Activated T-helper 1 cell treated with anti-CD3 and anti-CD28 coated beads, Interleukin-12 subunit alpha, Interleukin-12 subunit beta, Interleukin-2, Interleukin-4 antibody, amounts not matched to agents 30 ng/mL and 10 ng/mL and 1 ng/mL, durations not matched to agents 14 hours and 24 hours and 36 hours (primary cell): ENCODE results near the gene PTN. TPM values are rescaled to one million over a fixed set of nuclear protein-coding genes. Genes with fewer than 3 reads are reported as not detected.
"Not testable (repeated sequence)": the region's sequence is repeated elsewhere in the genome, so short reads cannot be mapped to it uniquely, and the experiment has no call there.

Source experiments
- DNase-seq: peaks from one replicate; pipeline ENCODE4 v3.0.0; 2021; ENCODE audit warnings: low spot score
- H3K27ac Mint-ChIP-seq: one replicate; pipeline ENCODE4 v1.8.0; 2021; ENCODE audit warnings: mild to moderate bottlenecking, mixed read lengths
- H3K27me3 Mint-ChIP-seq: one replicate; pipeline ENCODE4 v1.8.0; 2022; ENCODE audit warnings: mild to moderate bottlenecking, moderate library complexity, mixed read lengths; ENCODE audit not compliant: insufficient read depth
- H3K36me3 Mint-ChIP-seq: one replicate; pipeline ENCODE4 v1.8.0; 2021; ENCODE audit warnings: low read depth, mixed read lengths
- H3K4me1 Mint-ChIP-seq: one replicate; pipeline ENCODE4 v1.8.0; 2021; ENCODE audit warnings: low read depth, mixed read lengths
- H3K4me3 Mint-ChIP-seq: one replicate; pipeline ENCODE4 v1.8.0; 2021; ENCODE audit warnings: mild to moderate bottlenecking, moderate library complexity, mixed read lengths
- H3K9me3 Mint-ChIP-seq: one replicate; pipeline ENCODE4 v1.8.0; 2021; ENCODE audit warnings: mixed read lengths
- intact Hi-C: fragments of 100-400 bp; cut with micrococcal nuclease; formaldehyde crosslinking; loops from one replicate; pipeline ENCODE4 v1.15.1; 2024
- total RNA-seq: library from RNA; stranded (reverse); gene quantifications from 2 replicates; pipeline ENCODE4 v1.2.3, GENCODE V29; 2022

Gene PTN
- total RNA-seq, 1 donor from 2014 or later: not detected

- Mint-ChIP-seq H3K4me3 (no peak overlapping the region), H3K36me3 (no peaks in the 10 kb centered on the region), H3K27ac (no peak overlapping the region), H3K9me3 (no peaks in the 10 kb centered on the region), H3K27me3 (no peaks in the 10 kb centered on the region), H3K4me1 (no peaks in the 10 kb centered on the region)
- intact Hi-C loops: no loop called here
- DNase-seq: no peak
Observed at GRCh38 chr7:137241655-137242360, 101.7 kb downstream of the PTN start.

GRCh38 chr7:137239186-137239585 lies 104.3 kb downstream of the PTN start:
- H3K27ac Mint-ChIP-seq: not testable (repeated sequence)

GRCh38 chr7:137235434-137235833 lies 108.1 kb downstream of the PTN start:
- DNase-seq: no peak
- Mint-ChIP-seq H3K27ac (no peak overlapping the region), H3K4me1 (no peaks in the 10 kb centered on the region), H3K27me3 (no peaks in the 10 kb centered on the region), H3K9me3 (peaks cover 8% of the 10 kb centered on the region), H3K4me3 (no peak overlapping the region), H3K36me3 (no peaks in the 10 kb centered on the region)
- intact Hi-C loops: no loop called here

More at GRCh38 chr7:137239186-137239585, 104.3 kb downstream of the PTN start:
- H3K4me3 Mint-ChIP-seq, intact Hi-C loops, H3K9me3 Mint-ChIP-seq, H3K36me3 Mint-ChIP-seq, H3K27me3 Mint-ChIP-seq, DNase-seq, H3K4me1 Mint-ChIP-seq: not testable (repeated sequence)

- H3K27ac Mint-ChIP-seq: no peak overlapping the region
- intact Hi-C loops: no loop called here
- H3K9me3 Mint-ChIP-seq: peaks cover 10% of the 10 kb centered on the region
- no peaks in the 10 kb centered on the region for H3K36me3 Mint-ChIP-seq
- H3K4me1 Mint-ChIP-seq: no peaks in the 10 kb centered on the region
- no peak for DNase-seq
- no peak overlapping the region for H3K4me3 Mint-ChIP-seq
- H3K27me3 Mint-ChIP-seq: no peaks in the 10 kb centered on the region
Observed at GRCh38 chr7:137231167-137231566, 112.4 kb downstream of the PTN start.

DNA sequence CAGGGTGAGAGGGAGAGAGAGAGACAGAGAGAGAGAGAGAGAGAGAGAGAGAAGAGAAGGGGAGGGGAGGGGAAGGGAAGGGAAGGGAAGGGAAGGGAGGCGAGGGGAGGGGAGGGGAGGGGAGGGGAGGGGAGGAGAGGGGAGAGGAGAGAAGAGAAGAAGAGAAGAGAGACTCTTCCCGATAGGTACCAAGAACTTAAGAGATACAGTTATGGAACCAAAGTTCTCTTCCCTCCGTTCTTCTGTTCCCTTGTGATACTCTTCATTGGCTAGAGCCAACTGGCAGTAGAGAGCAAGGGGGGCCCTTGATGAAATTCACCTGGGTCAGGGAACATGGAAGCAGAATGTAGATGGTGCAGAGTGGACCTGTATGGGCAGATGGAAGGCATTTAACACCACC lies 122.1 kb downstream of the PTN start:
- Mint-ChIP-seq H3K9me3 (peaks cover 13% of the 10 kb centered on the region), H3K4me1 (no peaks in the 10 kb centered on the region), H3K36me3 (no peaks in the 10 kb centered on the region), H3K27me3 (no peaks in the 10 kb centered on the region), H3K27ac (no peak overlapping the region), H3K4me3 (no peak overlapping the region)
- DNase-seq: no peak
- intact Hi-C loops: no loop called here

- H3K4me1 Mint-ChIP-seq: no peaks in the 10 kb centered on the region
- no peaks in the 10 kb centered on the region for H3K27me3 Mint-ChIP-seq
- no peak overlapping the region for H3K27ac Mint-ChIP-seq
- H3K9me3 Mint-ChIP-seq: peaks cover 18% of the 10 kb centered on the region
- intact Hi-C loops: no loop called here
- no peak overlapping the region for H3K4me3 Mint-ChIP-seq
- DNase-seq: no peak
- H3K36me3 Mint-ChIP-seq: no peaks in the 10 kb centered on the region
Observed at GRCh38 chr7:137213744-137214143, 129.8 kb downstream of the PTN start.

DNA sequence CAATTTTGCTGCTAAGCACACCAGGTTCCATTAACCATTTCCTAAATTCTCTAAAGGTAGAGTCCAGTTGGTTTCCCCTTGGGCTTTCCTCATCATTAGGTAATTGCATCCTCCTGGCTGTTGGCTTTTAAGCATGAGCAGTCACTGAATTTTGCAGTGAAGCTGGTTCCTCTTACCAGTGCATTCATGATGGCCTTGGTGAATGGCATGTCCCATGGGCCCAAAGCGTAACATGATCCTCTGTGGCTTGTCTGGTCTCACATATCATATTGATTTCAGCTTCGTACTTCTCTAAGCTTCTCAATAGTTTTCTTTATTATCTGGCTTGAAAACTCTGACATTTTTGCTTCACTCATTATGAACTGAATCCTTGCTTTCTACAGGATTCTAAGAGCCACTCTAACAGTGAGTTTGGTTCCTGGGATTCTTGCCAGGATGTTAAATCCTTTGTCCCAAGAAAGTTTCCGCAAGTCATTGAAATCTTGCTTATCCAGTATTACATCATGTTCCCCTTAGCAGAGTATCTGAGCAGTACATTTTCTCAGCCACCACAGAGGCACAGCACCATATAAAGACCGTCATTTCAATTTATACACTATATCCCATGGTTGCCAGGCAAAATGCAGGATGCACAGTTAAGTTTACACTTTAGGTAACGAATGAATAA lies 134.2 kb downstream of the PTN start:
- Mint-ChIP-seq H3K4me3 (no peak overlapping the region), H3K36me3 (no peaks in the 10 kb centered on the region), H3K9me3 (peaks cover 13% of the 10 kb centered on the region), H3K4me1 (no peaks in the 10 kb centered on the region), H3K27me3 (no peaks in the 10 kb centered on the region), H3K27ac (no peak overlapping the region)
- DNase-seq: no peak
- intact Hi-C loops: no loop called here

DNA sequence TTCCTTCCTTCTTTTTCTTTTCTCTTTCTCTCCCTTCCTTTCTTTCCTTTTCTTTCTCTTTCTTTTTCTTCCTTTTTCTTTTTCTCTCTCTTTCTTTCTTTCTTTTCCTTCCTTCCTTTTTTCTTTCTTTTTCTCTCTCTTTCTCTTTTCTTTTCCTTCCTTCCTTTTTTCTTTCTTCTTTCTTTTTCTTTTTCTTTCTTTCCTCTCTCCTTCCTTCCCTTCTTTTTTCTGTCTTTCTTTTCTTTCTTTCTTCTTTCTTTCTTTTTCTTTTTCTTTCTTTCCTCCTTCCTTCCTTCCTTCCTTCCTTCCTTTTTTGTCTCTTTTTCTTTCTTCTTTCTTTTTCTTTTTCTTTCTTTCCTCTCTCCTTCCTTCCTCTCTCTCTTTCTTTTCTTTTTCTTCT lies 136.8 kb downstream of the PTN start:
- DNase-seq: no peak
- Mint-ChIP-seq H3K27me3 (no peaks in the 10 kb centered on the region), H3K27ac (no peak overlapping the region), H3K4me3 (no peak overlapping the region), H3K36me3 (no peaks in the 10 kb centered on the region), H3K9me3 (peaks cover 12% of the 10 kb centered on the region), H3K4me1 (no peaks in the 10 kb centered on the region)
- intact Hi-C loops: no loop called here

GRCh38 chr7:137204246-137204645 lies 139.3 kb downstream of the PTN start:
- peaks cover 9% of the 10 kb centered on the region for H3K9me3 Mint-ChIP-seq
- intact Hi-C loops: no loop called here

DNA sequence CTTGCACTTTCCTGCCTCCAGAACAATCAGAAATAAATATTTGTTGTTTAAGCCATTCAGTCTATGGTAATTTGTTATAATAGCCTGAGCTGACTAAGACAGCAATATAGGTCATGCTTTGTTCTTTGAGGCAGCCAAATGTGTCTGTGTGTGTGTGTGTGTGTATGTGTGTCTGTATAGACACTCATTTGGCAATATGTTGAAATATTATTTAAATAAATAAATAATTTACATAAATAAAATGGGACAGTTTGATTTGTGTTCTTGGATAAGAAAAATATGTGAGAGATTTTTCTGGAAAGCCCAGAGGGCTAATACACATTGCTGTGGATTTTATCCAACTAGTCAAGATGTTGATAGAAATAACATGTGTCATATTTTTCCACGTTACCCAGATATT lies 140.2 kb downstream of the PTN start:
- no peak overlapping the region for H3K27ac Mint-ChIP-seq
- H3K36me3 Mint-ChIP-seq: no peaks in the 10 kb centered on the region
- H3K4me1 Mint-ChIP-seq: no peaks in the 10 kb centered on the region
- intact Hi-C loops: no loop called here
- no peak for DNase-seq
- peaks cover 6% of the 10 kb centered on the region for H3K9me3 Mint-ChIP-seq
- no peak overlapping the region for H3K4me3 Mint-ChIP-seq
- no peaks in the 10 kb centered on the region for H3K27me3 Mint-ChIP-seq

More at GRCh38 chr7:137204246-137204645, 139.3 kb downstream of the PTN start:
- DNase-seq: no peak
- H3K4me1 Mint-ChIP-seq: no peaks in the 10 kb centered on the region
- H3K36me3 Mint-ChIP-seq: no peaks in the 10 kb centered on the region
- no peak overlapping the region for H3K4me3 Mint-ChIP-seq
- H3K27ac Mint-ChIP-seq: no peak overlapping the region
- no peaks in the 10 kb centered on the region for H3K27me3 Mint-ChIP-seq

GRCh38 chr7:137196648-137197047 lies 146.9 kb downstream of the PTN start:
- intact Hi-C loops: no loop called here

GRCh38 chr7:137195996-137196395 lies 147.5 kb downstream of the PTN start:
- intact Hi-C loops: no loop called here
- no peaks in the 10 kb centered on the region for H3K4me1 Mint-ChIP-seq
- no peak overlapping the region for H3K4me3 Mint-ChIP-seq
- no peak for DNase-seq
- H3K27me3 Mint-ChIP-seq: no peaks in the 10 kb centered on the region
- no peaks in the 10 kb centered on the region for H3K9me3 Mint-ChIP-seq
- no peak overlapping the region for H3K27ac Mint-ChIP-seq
- H3K36me3 Mint-ChIP-seq: no peaks in the 10 kb centered on the region

More at GRCh38 chr7:137196648-137197047, 146.9 kb downstream of the PTN start:
- no peaks in the 10 kb centered on the region for H3K36me3 Mint-ChIP-seq
- no peaks in the 10 kb centered on the region for H3K9me3 Mint-ChIP-seq
- no peaks in the 10 kb centered on the region for H3K4me1 Mint-ChIP-seq
- no peaks in the 10 kb centered on the region for H3K27me3 Mint-ChIP-seq
- no peak overlapping the region for H3K27ac Mint-ChIP-seq
- DNase-seq: no peak
- H3K4me3 Mint-ChIP-seq: no peak overlapping the region

- DNase-seq, intact Hi-C loops, H3K4me3 Mint-ChIP-seq, H3K36me3 Mint-ChIP-seq, H3K27me3 Mint-ChIP-seq, H3K9me3 Mint-ChIP-seq, H3K27ac Mint-ChIP-seq, H3K4me1 Mint-ChIP-seq: not testable (repeated sequence)
Observed at GRCh38 chr7:137181619-137182018, 161.9 kb downstream of the PTN start.
